CD4-positive, alpha-beta T cell treated with Interleukin-17A for 4 hours (primary cell): ENCODE data around the gene PRAC1.
"Not testable (repeated sequence)": the region's sequence is repeated elsewhere in the genome, so short reads cannot be mapped to it uniquely, and the experiment has no call there.

Source experiments
- DNase-seq: peaks from one replicate; pipeline ENCODE4 v3.0.0-alpha.2; 2020; ENCODE audit warnings: mixed read lengths

Gene PRAC1

DNA sequence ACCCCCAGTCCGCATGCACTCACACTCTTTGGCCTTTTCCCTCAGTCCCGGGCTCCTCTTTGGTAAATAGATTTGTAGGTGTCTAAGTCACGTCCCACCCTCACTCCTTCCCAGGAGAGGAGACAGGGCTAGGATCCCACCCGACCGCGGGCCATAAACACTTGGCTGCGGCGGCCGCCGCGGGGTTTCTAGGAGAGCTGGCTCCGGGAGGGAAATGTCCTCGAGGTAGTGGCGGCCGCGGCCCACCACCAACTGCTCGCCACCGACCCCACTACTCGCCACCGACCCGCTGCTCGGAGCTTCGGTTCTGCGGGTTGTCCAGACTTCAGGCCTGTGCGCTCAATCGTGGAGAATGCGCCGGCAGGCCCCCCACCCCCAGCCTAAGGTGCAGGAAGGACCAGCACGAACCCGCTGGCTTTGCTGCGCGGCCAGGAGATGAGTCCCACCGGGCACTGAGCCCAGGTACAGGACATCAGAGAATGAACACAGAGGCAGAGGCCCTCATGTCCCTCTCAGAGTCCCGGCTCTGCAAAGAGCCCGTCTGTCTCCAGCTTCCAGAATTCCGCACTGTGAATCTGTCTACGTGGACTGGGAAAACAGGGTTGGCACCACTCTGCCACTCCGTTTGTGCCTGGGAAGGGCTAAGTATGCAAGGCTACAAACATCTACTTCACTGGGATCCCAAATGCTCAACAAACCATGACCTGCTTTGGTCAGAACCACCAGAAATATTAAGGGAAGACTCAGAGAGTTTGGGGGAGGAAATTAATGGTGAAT is 3.2 kb upstream of the PRAC1 start:
- no peak for DNase-seq

GRCh38 chr17:48725004-48725287 is 2.6 kb upstream of the PRAC1 start:
- no peak for DNase-seq

GRCh38 chr17:48724251-48725003 is 2.1 kb upstream of the PRAC1 start:
- DNase-seq: peak; percentile 85

DNA sequence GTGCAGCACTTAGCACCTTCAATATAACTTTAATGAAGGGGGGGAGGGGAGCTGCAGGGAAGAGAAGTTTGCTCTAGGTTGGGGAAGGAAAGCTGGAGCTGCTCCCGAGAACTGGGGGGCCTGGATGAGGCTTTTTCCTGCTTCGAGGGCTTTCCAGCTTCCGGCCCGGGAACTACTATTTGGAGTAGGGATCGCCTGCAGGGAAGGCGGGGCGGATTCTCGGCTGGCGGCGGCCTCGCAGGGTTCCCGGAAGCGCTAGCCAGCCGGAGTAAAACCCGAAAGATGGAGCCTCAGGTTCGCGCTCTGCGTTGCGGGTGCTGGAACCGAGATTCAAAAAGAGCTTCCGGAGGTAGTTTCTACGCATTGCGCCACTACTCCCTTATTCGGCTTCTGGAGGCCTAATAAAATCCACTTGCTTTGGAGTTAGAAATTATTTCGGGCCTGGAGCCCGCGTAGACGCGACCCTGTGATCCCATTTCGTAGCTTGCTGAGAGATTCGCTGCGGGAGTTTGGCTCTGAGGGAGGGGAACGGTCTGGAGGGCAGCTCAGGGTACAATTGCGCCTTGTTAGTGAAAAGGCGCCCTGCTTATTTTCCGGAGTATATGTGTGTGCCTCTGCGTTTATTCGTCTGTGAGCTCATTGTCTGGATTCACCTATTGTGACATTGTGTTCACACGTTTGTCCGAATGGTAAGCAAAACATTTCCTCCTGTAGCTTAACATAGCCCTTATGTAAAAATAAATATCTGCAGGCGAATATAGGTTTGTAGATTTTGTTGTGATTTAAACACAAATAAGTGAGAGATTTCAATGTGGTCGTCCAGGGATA is 1.3 kb upstream of the PRAC1 start:
- peak; percentile 35 for DNase-seq

DNA sequence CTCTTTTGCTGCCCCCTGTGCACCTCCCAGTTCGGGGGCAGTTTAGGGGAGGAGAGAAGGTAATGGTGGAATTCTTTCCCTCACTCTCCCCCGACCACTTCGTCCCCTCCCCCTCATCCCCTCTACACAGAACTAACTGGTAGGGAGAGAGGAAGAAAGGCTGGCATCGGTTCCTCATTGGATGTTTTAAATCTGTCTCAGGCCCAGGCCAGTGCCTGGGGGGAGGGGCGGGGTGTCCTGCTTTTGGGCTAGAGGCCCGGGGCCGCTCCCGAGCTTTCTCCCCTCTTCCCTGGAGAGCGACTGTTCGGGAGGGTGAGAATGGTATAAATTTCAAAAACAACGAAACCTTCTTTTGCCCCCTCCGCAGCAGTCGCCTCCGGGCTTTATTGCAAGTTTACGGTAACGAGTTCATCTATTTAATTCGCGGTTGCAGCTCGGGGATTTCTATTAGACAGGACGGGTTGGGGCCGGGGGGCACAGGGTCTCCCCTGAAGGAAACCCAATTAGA is 651 bp upstream of the PRAC1 start, which contains the start of gene PRAC2:
Gene PRAC2 (plus strand): TSS at position 271 of the 508 bp plus-strand sequence. CDS start 1,226 bp downstream, outside the sequence.
- DNase-seq: no peak

DNA sequence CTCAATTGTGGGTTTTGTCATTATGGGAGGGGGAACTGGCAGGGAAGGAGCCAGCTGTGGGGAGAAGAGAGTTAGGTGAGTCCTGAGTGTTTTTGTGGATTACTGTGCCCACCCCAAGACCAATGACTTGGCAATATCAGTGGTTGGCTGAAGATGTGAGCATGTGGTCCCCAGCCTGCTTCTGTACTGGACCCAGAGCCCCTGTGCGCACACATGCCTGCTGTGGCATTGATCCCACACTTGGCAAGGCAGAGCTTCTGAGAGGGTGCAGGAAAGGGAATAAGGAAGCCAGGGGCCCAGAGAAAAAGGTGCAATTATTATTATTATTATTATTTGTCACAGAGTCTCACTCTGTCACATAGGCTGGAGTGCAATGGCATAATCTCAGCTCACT is 1.3 kb downstream of the PRAC1 start:
- no peak for DNase-seq

DNA sequence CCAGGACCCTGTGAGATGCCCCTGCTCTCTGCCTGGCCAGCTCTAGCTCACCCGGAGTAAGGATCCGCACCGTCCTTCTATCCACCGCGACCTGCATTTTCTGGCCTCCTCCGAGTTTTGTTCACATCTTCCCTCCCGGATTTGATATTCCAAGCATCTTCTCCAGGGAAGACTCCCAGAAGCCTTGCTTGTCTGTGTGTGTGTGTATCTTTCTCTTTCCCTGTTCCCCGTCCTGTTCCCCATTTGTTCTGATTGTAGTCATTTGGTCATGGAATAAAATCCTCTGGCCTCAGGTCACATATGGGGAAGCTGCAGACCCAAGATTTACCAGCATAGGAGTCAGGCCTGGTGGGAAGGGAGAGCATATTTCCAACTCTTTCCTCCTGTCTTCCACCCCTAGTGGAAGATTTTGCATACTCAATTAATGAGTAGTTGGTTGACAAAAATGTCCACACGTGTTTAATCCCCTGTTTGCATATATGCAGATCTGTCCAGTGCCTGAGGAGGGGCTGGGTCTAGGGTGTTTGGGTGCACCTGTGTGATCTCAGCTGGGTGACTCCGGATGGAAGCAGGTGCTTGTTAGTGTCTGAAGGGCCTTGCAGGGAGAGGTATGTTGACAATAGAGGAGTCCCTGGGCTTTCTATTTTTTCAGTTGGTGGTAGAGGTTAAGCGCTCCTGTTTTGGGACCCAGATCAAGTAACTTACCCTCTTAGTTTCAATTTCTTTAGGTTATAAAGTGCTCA is 1.9 kb downstream of the PRAC1 start:
- DNase-seq: no peak

DNA sequence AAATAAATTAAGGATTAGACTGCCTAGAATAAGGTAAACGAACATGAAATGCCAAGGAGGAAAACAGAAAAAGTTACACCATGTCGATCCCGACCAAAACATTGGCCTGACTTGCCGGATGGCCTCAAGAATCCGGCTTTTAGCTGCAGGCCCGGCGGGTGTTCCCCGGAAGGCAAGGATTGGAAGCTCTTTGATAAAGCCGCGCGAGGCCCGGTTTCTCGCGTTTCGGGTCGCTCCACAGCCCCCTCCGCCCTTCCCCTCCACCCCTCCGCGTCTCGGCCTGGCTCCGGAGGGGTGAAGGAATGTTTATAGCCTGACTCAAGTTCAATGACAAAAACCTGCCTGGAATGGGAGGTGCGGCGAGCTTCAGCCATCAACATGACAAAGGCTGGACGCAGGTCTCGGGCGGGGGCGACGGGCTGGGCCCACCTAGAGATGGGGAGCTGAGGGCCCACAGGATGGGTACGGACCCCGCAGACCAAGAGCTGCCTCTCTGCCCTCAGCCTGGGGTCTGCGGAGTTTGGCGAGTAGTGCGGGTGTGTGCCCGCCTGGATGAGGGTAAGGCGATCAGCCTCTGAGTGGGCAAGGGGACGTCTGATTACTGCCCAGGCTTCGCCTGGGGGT is 2.6 kb downstream of the PRAC1 start:
- peak; percentile 11 for DNase-seq

DNA sequence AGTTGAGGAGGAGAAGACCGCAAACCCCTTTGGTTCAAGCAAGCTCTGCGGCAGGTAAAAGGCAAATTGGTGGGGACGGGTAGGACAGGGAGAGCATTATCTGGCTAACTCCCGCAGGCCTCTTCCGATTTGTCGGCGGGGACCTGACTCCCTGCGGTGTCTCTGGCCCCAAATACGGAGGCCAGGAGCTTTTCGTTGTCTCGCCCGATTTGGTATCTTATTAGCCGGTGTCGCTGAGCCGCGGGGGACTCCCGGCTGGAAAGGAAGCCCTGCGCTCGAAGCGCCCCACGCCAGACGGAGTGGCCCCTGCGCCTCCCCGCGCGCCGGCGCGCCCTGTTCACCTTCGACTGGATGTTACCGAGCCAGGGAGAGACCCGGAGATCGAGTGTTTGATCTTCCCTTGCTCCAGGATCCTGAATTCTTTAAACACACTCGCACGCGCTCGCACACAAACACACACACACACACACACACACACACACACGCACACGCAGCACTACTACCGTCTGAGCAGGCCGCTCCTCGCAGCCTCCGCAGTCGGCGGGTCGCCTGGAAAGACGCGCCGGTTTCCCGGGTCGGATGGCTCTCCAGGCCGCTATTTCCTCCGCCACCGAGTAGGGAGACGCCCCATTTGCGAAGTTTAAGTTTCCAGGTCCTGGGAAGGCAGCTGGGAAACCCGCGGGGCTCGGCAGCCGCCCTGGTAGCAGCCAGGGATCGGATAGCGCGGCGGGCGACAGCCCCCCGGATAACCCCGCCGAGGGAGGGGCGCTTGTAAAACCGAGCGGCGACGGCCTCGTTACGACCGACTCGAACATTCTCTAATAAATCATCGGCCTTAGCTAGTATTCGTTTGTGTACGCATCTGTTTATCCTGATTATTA is 3.3 kb downstream of the PRAC1 start:
- DNase-seq: peak; percentile 13

GRCh38 chr17:48718227-48718760 is 4.0 kb downstream of the PRAC1 start:
- DNase-seq: no peak

DNA sequence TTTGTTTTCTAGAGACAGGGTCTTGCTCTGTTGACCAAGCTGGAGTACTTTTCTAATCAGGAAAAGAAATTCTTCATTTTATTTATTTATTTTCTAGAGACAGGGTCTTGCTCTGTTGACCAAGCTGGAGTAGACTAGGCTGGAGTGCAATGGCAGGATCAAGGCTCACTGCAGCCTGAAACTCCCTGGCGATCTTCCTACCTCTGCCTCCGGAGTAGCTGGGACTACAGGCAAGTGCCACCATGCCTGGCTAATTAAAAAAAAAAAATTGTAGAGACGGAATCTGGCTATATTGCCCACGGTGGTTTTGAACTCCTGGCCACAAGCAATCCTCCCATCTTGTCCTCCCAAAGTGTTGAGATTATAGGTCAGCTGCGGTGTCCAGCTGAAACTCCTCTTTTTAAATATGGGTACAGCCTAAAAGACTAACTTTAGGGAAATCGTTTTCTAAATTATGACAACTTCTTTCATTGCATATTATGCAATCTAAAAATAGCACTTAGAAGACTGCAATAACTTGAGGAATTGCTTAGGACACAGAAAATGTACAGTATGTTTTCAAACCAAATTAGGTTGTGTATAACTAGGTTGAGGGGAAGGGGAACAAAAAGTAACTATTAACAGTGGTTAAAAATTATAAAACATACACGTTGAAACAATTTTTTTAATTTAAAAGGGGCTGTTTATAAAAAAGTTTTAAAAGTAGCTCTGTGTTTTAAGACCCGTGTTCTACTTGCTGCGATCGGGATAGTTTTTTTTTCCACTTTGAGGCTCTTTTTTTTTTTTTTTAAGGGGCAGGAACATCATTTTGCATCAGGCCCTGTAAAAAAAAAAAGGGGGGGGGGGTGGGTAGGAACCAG is 4.7 kb downstream of the PRAC1 start:
- no peak for DNase-seq

- DNase-seq: not testable (repeated sequence)
Observed at GRCh38 chr17:48716549-48716948, 5.8 kb downstream of the PRAC1 start.

DNA sequence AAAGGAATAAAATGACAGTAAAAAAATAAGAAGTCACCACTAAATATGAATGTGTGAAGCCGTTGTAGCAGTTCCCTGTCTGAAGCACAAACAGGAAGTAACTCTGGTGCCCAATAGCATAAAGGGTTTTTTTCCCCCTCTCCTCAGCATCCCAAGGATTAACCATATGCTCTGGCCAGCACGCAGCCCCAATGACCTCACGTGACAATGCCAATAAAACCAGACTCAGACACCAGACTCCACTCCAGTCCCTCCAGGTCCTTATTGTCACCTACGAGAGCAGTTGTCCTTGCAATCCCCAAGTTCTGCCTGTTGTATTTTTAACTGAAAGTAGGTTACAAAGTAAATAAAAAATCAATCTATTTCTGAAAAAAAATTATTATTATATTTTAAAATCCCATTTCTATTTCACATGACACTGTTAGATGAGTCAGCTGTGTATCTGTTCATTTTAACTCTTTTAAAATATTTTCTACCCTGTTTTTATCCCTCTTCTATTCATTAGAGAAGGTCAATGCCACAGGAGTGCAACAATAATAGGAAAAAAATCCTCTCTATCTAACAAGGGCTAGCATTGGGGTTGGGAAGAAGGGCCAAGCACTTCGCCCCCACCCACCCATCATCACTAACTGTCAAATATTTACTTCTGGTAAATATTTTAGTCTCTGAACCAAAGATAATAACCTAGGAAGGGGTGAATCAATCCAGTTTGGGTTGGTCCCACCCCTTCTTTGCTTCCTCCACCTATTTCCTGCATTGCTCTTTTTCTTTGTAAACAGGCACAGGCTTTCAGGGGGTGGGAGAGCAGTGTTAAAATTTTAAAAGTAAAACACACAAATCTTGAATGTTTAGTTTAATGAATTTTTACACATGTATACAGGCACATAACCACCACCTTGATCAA is 6.6 kb downstream of the PRAC1 start:
- DNase-seq: no peak

DNA sequence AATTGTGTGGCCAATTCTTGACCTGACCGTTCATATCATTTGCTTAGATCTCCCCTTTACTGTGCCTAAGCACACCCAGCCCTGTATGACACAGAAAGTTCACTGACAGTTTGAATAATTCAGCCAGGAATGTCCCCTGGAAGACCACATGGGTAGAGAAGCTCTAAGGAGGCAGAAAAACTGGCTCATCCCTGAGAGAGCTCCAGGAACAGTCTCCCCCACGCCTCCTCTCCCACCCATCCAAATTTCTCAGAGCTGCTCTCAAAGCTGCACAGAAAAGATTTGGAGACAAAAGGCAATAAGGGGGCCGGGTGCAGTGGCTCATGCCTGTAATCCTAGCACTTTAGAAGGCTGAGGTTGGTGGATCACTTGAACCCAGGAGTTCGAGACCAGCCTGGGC is 11.2 kb downstream of the PRAC1 start:
- DNase-seq: no peak

- no peak for DNase-seq
Observed at GRCh38 chr17:48704361-48705248, 17.7 kb downstream of the PRAC1 start.

DNA sequence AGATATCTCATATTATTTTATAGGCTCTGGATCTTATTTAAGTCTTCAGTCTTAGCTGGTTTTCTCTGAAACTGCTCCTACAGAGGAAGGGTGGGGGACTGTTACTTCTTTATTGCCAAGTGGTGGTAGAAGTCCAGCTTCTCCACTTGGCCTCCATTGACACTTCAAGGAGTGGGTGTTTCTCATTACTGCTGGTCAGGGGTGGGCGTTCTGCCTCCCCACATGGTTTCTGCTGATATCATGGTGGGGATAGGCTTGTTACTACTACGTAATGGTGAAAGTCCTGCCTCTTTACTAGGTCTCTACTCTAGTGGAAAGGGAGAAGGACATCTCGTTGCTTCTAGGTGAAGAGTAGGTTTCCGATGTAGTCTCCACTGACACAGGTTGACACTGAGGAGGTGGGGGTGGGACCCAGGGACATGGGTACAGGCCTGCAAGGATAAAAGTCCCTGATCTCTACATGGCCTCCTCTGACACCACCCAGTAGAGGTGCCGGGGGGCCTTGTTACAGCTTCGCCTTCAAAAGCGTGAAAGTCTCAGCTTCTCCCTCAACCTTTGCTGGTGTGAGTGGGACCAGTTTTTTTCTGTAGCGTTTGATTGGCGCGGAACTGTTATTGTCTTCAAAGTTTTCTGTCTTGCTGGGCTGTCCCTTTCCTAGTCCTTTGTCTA is 20.3 kb downstream of the PRAC1 start:
- no peak for DNase-seq

DNA sequence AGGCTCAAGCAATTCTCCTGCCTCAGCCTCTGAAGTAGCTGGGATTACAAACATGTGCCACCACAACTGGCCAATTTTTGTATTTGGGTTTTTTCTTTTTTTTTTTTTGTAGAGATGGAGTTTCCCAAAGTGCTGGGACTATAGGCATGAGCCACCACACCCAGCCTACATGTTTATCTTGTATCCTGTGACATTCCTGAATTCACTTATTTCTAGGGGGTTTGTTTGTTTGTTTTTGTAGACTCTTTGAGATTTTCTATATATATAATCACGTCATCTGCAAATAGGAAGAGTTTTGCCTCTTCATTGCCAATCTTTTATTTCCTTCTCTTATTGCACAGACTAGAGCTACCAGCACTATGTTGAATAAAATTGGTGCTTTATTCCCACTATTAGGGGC is 29.1 kb downstream of the PRAC1 start:
- DNase-seq: no peak
